Measurements from ENCODE around the gene CFAP54. TPM values are rescaled to one million over a fixed set of nuclear protein-coding genes. Genes with fewer than 3 reads are reported as not detected.

The CFAP54 gene
- total RNA-seq, 1 donor from 2014 or later = 1.7 TPM

- intact Hi-C loops (cut with DNase I) = no loop called here
Measured at GRCh38 chr12:96821592-96821991, 332.2 kb downstream of the CFAP54 start.

GRCh38 chr12:96822641-96823040, 333.3 kb downstream of the CFAP54 start:
- Histone ChIP-seq H3K27me3 (no peaks in the 10 kb centered on the region), H3K27ac (no peak overlapping the region), H3K9me3 (no peaks in the 10 kb centered on the region), H3K36me3 (no peaks in the 10 kb centered on the region), H3K4me1 (no peaks in the 10 kb centered on the region), H3K4me3 (no peak overlapping the region)
- no peak for TF ChIP-seq CTCF (IDR thresholded peaks at IDR 0.05)
- TF ChIP-seq POLR2AphosphoS5 (IDR thresholded peaks at IDR 0.05; ENCODE audit: insufficient read depth in 1 of 2, low read depth in 1 of 2) = no peak
- TF ChIP-seq POLR2A (IDR thresholded peaks at IDR 0.05) = no peak
- DNase-seq (ENCODE audit: extremely low spot score in 2 of 2) = no peak
- intact Hi-C loops (cut with DNase I) = no loop called here

More at GRCh38 chr12:96821592-96821991, 332.2 kb downstream of the CFAP54 start:
- no peaks in the 10 kb centered on the region for H3K36me3 ChIP-seq
- no peaks in the 10 kb centered on the region for H3K4me1 ChIP-seq
- no peak for TF ChIP-seq POLR2AphosphoS5 (IDR thresholded peaks at IDR 0.05; ENCODE audit: insufficient read depth in 1 of 2, low read depth in 1 of 2)
- no peak for TF ChIP-seq POLR2A (IDR thresholded peaks at IDR 0.05)
- no peak for TF ChIP-seq CTCF (IDR thresholded peaks at IDR 0.05)
- no peaks in the 10 kb centered on the region for H3K27me3 ChIP-seq
- H3K9me3 ChIP-seq = no peaks in the 10 kb centered on the region
- no peak overlapping the region for H3K27ac ChIP-seq
- H3K4me3 ChIP-seq = no peak overlapping the region
- no peak for DNase-seq (ENCODE audit: extremely low spot score in 2 of 2)

GRCh38 chr12:96824074-96824837, 334.9 kb downstream of the CFAP54 start:
- no peak overlapping the region for H3K4me3 ChIP-seq
- no peak overlapping the region for H3K27ac ChIP-seq
- TF ChIP-seq CTCF (IDR thresholded peaks at IDR 0.05) (no peak), POLR2A (IDR thresholded peaks at IDR 0.05) (no peak), POLR2AphosphoS5 (IDR thresholded peaks at IDR 0.05; ENCODE audit: insufficient read depth in 1 of 2, low read depth in 1 of 2) (no peak)
- H3K4me1 ChIP-seq = no peaks in the 10 kb centered on the region
- no peak for DNase-seq (ENCODE audit: extremely low spot score in 2 of 2)
- H3K36me3 ChIP-seq = no peaks in the 10 kb centered on the region
- intact Hi-C loops (cut with DNase I) = no loop called here
- no peaks in the 10 kb centered on the region for H3K9me3 ChIP-seq
- no peaks in the 10 kb centered on the region for H3K27me3 ChIP-seq

- H3K4me1 ChIP-seq = no peaks in the 10 kb centered on the region
- H3K27ac ChIP-seq = no peak overlapping the region
- intact Hi-C loops (cut with DNase I) = no loop called here
- H3K9me3 ChIP-seq = no peaks in the 10 kb centered on the region
- DNase-seq (ENCODE audit: extremely low spot score in 2 of 2) = no peak
- TF ChIP-seq POLR2A (IDR thresholded peaks at IDR 0.05) (no peak), POLR2AphosphoS5 (IDR thresholded peaks at IDR 0.05; ENCODE audit: insufficient read depth in 1 of 2, low read depth in 1 of 2) (no peak), CTCF (IDR thresholded peaks at IDR 0.05) (no peak)
- no peaks in the 10 kb centered on the region for H3K36me3 ChIP-seq
- no peaks in the 10 kb centered on the region for H3K27me3 ChIP-seq
- no peak overlapping the region for H3K4me3 ChIP-seq
Measured at GRCh38 chr12:96824838-96825236, 335.5 kb downstream of the CFAP54 start.

- no peak for DNase-seq (ENCODE audit: extremely low spot score in 2 of 2)
- intact Hi-C loops (cut with DNase I) = no loop called here
- Histone ChIP-seq H3K27me3 (no peaks in the 10 kb centered on the region), H3K27ac (no peak overlapping the region), H3K36me3 (no peaks in the 10 kb centered on the region), H3K4me3 (no peak overlapping the region), H3K9me3 (no peaks in the 10 kb centered on the region), H3K4me1 (no peaks in the 10 kb centered on the region)
- TF ChIP-seq POLR2A (IDR thresholded peaks at IDR 0.05) (no peak), POLR2AphosphoS5 (IDR thresholded peaks at IDR 0.05; ENCODE audit: insufficient read depth in 1 of 2, low read depth in 1 of 2) (no peak), CTCF (IDR thresholded peaks at IDR 0.05) (no peak)
Measured at GRCh38 chr12:96828169-96828789, 338.9 kb downstream of the CFAP54 start.
